ENCODE results near the gene FAM81A. TPM values are rescaled to one million over a fixed set of nuclear protein-coding genes. Genes with fewer than 3 reads are reported as not detected.
"Not testable (repeated sequence)": the region's sequence is repeated elsewhere in the genome, so short reads cannot be mapped to it uniquely, and the experiment has no call there.

FAM81A gene
- total RNA-seq, 1 experiment from 2014 or later: not detected

GRCh38 chr15:59484399-59484798 is 46.4 kb downstream of the FAM81A start:
- H4K20me1 ChIP-seq (ENCODE audit: insufficient read depth, low read depth, low read length): no peaks in the 10 kb centered on the region
- no peaks in the 10 kb centered on the region for H3K4me1 ChIP-seq (ENCODE audit: low read length)
- H3K79me2 ChIP-seq (ENCODE audit: low read length): no peaks in the 10 kb centered on the region
- H3K4me3 ChIP-seq (ENCODE audit: low read length): no peak overlapping the region
- H2AFZ ChIP-seq (ENCODE audit: low read length): no peak overlapping the region
- no peak overlapping the region for H3K27ac ChIP-seq (ENCODE audit: low read length)
- no peak for DNase-seq
- no peaks in the 10 kb centered on the region for H3K9me2 ChIP-seq (replicated peaks; ENCODE audit: insufficient read depth, low read length)
- H3K36me3 ChIP-seq (ENCODE audit: insufficient read depth, low read length): no peaks in the 10 kb centered on the region
- no peaks in the 10 kb centered on the region; the same call in 1 of the 2 replicates for H3K27me3 ChIP-seq (ENCODE audit: low read length)
- no peaks in the 10 kb centered on the region for H3K9me3 ChIP-seq (ENCODE audit: low read length)
- no peak overlapping the region for H3K4me2 ChIP-seq (ENCODE audit: low read depth, low read length, poor library complexity, severe bottlenecking)
- H3K9ac ChIP-seq (ENCODE audit: low read length): no peak overlapping the region

DNA sequence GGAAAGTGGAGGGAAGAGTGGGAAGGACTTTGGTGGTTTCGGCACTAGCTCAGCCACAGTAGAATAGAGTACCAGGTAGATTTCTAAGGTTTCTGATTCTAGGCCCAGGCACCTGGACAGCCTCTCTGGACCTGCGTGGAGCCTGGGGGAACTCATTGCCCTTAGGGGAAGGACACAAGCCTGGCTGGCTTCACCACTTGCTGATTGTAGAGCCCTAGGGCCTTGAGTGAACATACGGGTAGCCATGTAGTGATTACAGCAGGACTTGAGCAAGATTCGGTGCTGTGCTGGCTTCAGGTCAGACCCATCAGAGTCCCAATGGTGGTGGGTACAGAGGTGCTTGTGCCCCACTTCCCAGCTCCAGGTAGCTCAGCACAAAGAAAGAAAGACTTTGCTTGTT is 47.0 kb downstream of the FAM81A start:
- H3K27ac ChIP-seq (ENCODE audit: low read length): no peak overlapping the region
- H3K79me2 ChIP-seq (ENCODE audit: low read length): no peaks in the 10 kb centered on the region
- no peak for DNase-seq
- no peak overlapping the region for H3K4me2 ChIP-seq (ENCODE audit: low read depth, low read length, poor library complexity, severe bottlenecking)
- H3K9ac ChIP-seq (ENCODE audit: low read length): no peak overlapping the region
- H3K36me3 ChIP-seq (ENCODE audit: insufficient read depth, low read length): no peaks in the 10 kb centered on the region
- no peaks in the 10 kb centered on the region for H3K9me2 ChIP-seq (replicated peaks; ENCODE audit: insufficient read depth, low read length)
- H3K9me3 ChIP-seq (ENCODE audit: low read length): no peaks in the 10 kb centered on the region
- no peaks in the 10 kb centered on the region for H3K4me1 ChIP-seq (ENCODE audit: low read length)
- no peak overlapping the region for H2AFZ ChIP-seq (ENCODE audit: low read length)
- H4K20me1 ChIP-seq (ENCODE audit: insufficient read depth, low read depth, low read length): no peaks in the 10 kb centered on the region
- H3K27me3 ChIP-seq (ENCODE audit: low read length): no peaks in the 10 kb centered on the region; the same call in 1 of the 2 replicates
- no peak overlapping the region for H3K4me3 ChIP-seq (ENCODE audit: low read length)

DNA sequence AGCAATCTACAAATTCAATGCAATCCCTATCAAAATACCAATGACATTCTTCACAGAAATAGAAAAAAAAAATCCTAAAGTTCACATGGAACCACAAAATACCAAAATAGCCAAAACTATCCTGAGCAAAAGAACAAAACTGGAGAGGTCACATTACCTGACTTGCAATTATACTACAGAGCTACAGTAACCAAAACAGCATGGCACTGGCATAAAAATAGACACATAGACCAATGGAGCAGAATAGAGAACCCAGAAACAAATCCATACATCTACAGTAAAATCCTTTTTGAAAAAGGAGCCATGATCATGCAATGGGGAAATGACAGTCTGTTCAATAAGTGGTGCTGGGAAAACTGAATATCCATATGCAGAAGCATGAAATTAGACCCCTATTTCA is 51.5 kb downstream of the FAM81A start:
- DNase-seq; H4K20me1 ChIP-seq (ENCODE audit: insufficient read depth, low read depth, low read length); H3K27me3 ChIP-seq (ENCODE audit: low read length); H3K36me3 ChIP-seq (ENCODE audit: insufficient read depth, low read length); H3K9me3 ChIP-seq (ENCODE audit: low read length); H3K4me3 ChIP-seq (ENCODE audit: low read length); H3K9ac ChIP-seq (ENCODE audit: low read length); H2AFZ ChIP-seq (ENCODE audit: low read length); H3K27ac ChIP-seq (ENCODE audit: low read length); H3K4me1 ChIP-seq (ENCODE audit: low read length); H3K79me2 ChIP-seq (ENCODE audit: low read length); H3K4me2 ChIP-seq (ENCODE audit: low read depth, low read length, poor library complexity, severe bottlenecking); H3K9me2 ChIP-seq (replicated peaks; ENCODE audit: insufficient read depth, low read length): not testable (repeated sequence)

GRCh38 chr15:59491062-59491461 is 53.1 kb downstream of the FAM81A start:
- Histone ChIP-seq H3K9me2 (replicated peaks; ENCODE audit: insufficient read depth, low read length) (no peaks in the 10 kb centered on the region), H4K20me1 (ENCODE audit: insufficient read depth, low read depth, low read length) (no peaks in the 10 kb centered on the region)

GRCh38 chr15:59492389-59493377 is 54.7 kb downstream of the FAM81A start:
- H3K27me3 ChIP-seq (ENCODE audit: low read length): no peaks in the 10 kb centered on the region
- H3K4me3 ChIP-seq (ENCODE audit: low read length): no peak overlapping the region
- no peaks in the 10 kb centered on the region for H3K9me2 ChIP-seq (replicated peaks; ENCODE audit: insufficient read depth, low read length)
- peak; percentile 76 for DNase-seq
- H2AFZ ChIP-seq (ENCODE audit: low read length): no peak overlapping the region
- no peak overlapping the region for H3K4me2 ChIP-seq (ENCODE audit: low read depth, low read length, poor library complexity, severe bottlenecking)
- H3K27ac ChIP-seq (ENCODE audit: low read length): no peak overlapping the region
- H3K4me1 ChIP-seq (ENCODE audit: low read length): no peaks in the 10 kb centered on the region
- no peaks in the 10 kb centered on the region for H3K9me3 ChIP-seq (ENCODE audit: low read length)
- no peaks in the 10 kb centered on the region for H3K36me3 ChIP-seq (ENCODE audit: insufficient read depth, low read length)
- H3K79me2 ChIP-seq (ENCODE audit: low read length): no peaks in the 10 kb centered on the region
- no peaks in the 10 kb centered on the region for H4K20me1 ChIP-seq (ENCODE audit: insufficient read depth, low read depth, low read length)
- no peak overlapping the region for H3K9ac ChIP-seq (ENCODE audit: low read length)

More at GRCh38 chr15:59491062-59491461, 53.1 kb downstream of the FAM81A start:
- H3K9me3 ChIP-seq (ENCODE audit: low read length): no peaks in the 10 kb centered on the region
- no peaks in the 10 kb centered on the region for H3K79me2 ChIP-seq (ENCODE audit: low read length)
- H3K36me3 ChIP-seq (ENCODE audit: insufficient read depth, low read length): no peaks in the 10 kb centered on the region
- H3K27me3 ChIP-seq (ENCODE audit: low read length): no peaks in the 10 kb centered on the region
- no peak overlapping the region for H2AFZ ChIP-seq (ENCODE audit: low read length)
- no peak overlapping the region for H3K9ac ChIP-seq (ENCODE audit: low read length)
- H3K4me2 ChIP-seq (ENCODE audit: low read depth, low read length, poor library complexity, severe bottlenecking): no peak overlapping the region
- H3K4me1 ChIP-seq (ENCODE audit: low read length): no peaks in the 10 kb centered on the region
- DNase-seq: no peak
- H3K27ac ChIP-seq (ENCODE audit: low read length): no peak overlapping the region
- no peak overlapping the region for H3K4me3 ChIP-seq (ENCODE audit: low read length)

GRCh38 chr15:59501597-59501996 is 63.6 kb downstream of the FAM81A start:
- H3K79me2 ChIP-seq (ENCODE audit: low read length): no peaks in the 10 kb centered on the region
- H2AFZ ChIP-seq (ENCODE audit: low read length): no peak overlapping the region
- H3K9ac ChIP-seq (ENCODE audit: low read length): no peak overlapping the region
- no peaks in the 10 kb centered on the region for H3K36me3 ChIP-seq (ENCODE audit: insufficient read depth, low read length)
- peak; percentile 68 for DNase-seq
- H3K27ac ChIP-seq (ENCODE audit: low read length): no peak overlapping the region
- H3K4me3 ChIP-seq (ENCODE audit: low read length): no peak overlapping the region
- H3K27me3 ChIP-seq (ENCODE audit: low read length): no peaks in the 10 kb centered on the region
- no peaks in the 10 kb centered on the region for H3K4me1 ChIP-seq (ENCODE audit: low read length)
- H3K4me2 ChIP-seq (ENCODE audit: low read depth, low read length, poor library complexity, severe bottlenecking): no peak overlapping the region
- no peaks in the 10 kb centered on the region for H3K9me2 ChIP-seq (replicated peaks; ENCODE audit: insufficient read depth, low read length)
- no peaks in the 10 kb centered on the region for H3K9me3 ChIP-seq (ENCODE audit: low read length)
- no peaks in the 10 kb centered on the region for H4K20me1 ChIP-seq (ENCODE audit: insufficient read depth, low read depth, low read length)

GRCh38 chr15:59515190-59515589 is 77.2 kb downstream of the FAM81A start:
- no peaks in the 10 kb centered on the region for H4K20me1 ChIP-seq (ENCODE audit: insufficient read depth, low read depth, low read length)
- no peaks in the 10 kb centered on the region for H3K27me3 ChIP-seq (ENCODE audit: low read length)
- no peak overlapping the region for H3K4me3 ChIP-seq (ENCODE audit: low read length)
- DNase-seq: no peak
- H2AFZ ChIP-seq (ENCODE audit: low read length): no peak overlapping the region
- H3K9ac ChIP-seq (ENCODE audit: low read length): no peak overlapping the region
- no peak overlapping the region for H3K4me2 ChIP-seq (ENCODE audit: low read depth, low read length, poor library complexity, severe bottlenecking)
- H3K36me3 ChIP-seq (ENCODE audit: insufficient read depth, low read length): no peaks in the 10 kb centered on the region
- H3K27ac ChIP-seq (ENCODE audit: low read length): no peak overlapping the region
- H3K9me2 ChIP-seq (replicated peaks; ENCODE audit: insufficient read depth, low read length): no peaks in the 10 kb centered on the region
- H3K9me3 ChIP-seq (ENCODE audit: low read length): no peaks in the 10 kb centered on the region
- H3K4me1 ChIP-seq (ENCODE audit: low read length): peaks cover 15% of the 10 kb centered on the region
- no peaks in the 10 kb centered on the region for H3K79me2 ChIP-seq (ENCODE audit: low read length)

DNA sequence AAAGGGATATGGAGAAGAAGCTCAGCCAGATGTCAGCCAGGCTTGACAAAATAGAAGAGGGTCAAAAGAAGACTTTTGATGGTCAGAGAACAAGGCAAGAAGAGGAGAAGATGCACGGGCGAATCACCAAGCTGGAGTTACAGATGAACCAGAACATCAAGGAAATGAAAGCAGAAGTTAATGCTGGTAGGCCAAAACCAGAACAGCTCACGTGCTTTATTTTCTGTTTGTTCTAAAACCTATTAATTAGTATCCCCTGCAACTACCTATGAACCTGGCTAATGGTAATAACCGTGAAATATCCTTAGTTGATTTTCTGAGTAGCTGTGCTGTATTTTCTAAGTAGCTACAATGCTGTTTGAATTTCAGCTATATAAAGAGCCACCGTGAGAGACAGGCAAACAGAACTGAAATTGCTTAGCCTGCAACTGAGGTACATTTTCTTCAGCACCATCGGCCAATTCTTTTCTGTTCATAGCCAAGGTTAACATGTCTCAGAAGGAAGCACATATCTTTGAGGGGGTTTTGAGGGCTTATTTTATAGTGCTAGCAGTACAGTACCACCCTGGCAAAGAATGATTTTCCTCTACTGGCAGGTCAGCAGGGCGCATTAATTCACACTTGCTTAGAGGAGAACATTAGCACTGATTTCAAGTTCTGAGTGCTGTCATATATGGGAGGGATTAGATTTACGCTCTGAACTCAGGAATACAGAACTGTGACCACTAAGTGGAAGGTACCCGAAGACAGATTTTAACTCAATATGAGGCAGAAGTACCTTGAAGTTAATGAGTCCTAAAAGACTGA is 78.9 kb downstream of the FAM81A start:
- H3K9me3 ChIP-seq (ENCODE audit: low read length): no peaks in the 10 kb centered on the region
- no peaks in the 10 kb centered on the region for H3K9me2 ChIP-seq (replicated peaks; ENCODE audit: insufficient read depth, low read length)
- no peaks in the 10 kb centered on the region for H4K20me1 ChIP-seq (ENCODE audit: insufficient read depth, low read depth, low read length)
- no peaks in the 10 kb centered on the region for H3K36me3 ChIP-seq (ENCODE audit: insufficient read depth, low read length)
- peak overlapping the region; percentile 54 for H3K27ac ChIP-seq (ENCODE audit: low read length)
- no peak overlapping the region for H3K4me3 ChIP-seq (ENCODE audit: low read length)
- DNase-seq: peak; percentile 76
- no peaks in the 10 kb centered on the region for H3K27me3 ChIP-seq (ENCODE audit: low read length)
- H2AFZ ChIP-seq (ENCODE audit: low read length): peak overlapping the region; percentile 95
- H3K9ac ChIP-seq (ENCODE audit: low read length): peak overlapping the region; percentile 42
- peak overlapping the region; percentile 45 for H3K4me2 ChIP-seq (ENCODE audit: low read depth, low read length, poor library complexity, severe bottlenecking)
- H3K79me2 ChIP-seq (ENCODE audit: low read length): no peaks in the 10 kb centered on the region
- peaks cover 15% of the 10 kb centered on the region for H3K4me1 ChIP-seq (ENCODE audit: low read length)
